ENCODE results near the gene CCDC194. TPM values are rescaled to one million over a fixed set of nuclear protein-coding genes. Genes with fewer than 3 reads are reported as not detected.

The CCDC194 gene
- total RNA-seq, 1 experiment from 2014 or later, result 4.1 TPM

- no peaks in the 10 kb centered on the region for H3K27me3 ChIP-seq (ENCODE audit: low read length)
- no peak overlapping the region for H2AFZ ChIP-seq (ENCODE audit: low read length)
- H3K36me3 ChIP-seq (ENCODE audit: insufficient read depth, low read length), result peaks cover 18% of the 10 kb centered on the region; the same call in 1 of the 2 replicates
- peak overlapping the region; percentile 48; the same call in 1 of the 2 replicates for H3K27ac ChIP-seq (ENCODE audit: low read length)
- no peaks in the 10 kb centered on the region for H3K9me3 ChIP-seq (ENCODE audit: low read length)
- H3K79me2 ChIP-seq (ENCODE audit: low read length), result peaks cover 26% of the 10 kb centered on the region
- peaks cover 33% of the 10 kb centered on the region for H3K4me1 ChIP-seq (ENCODE audit: low read length)
- H3K9ac ChIP-seq (ENCODE audit: low read length), result no peak overlapping the region
- no peak overlapping the region for H3K4me3 ChIP-seq (ENCODE audit: low read length)
- no peaks in the 10 kb centered on the region for H3K9me2 ChIP-seq (replicated peaks; ENCODE audit: insufficient read depth, low read length)
- H3K4me2 ChIP-seq (ENCODE audit: low read depth, low read length, poor library complexity, severe bottlenecking), result no peak overlapping the region
- no peak for DNase-seq
- no peaks in the 10 kb centered on the region for H4K20me1 ChIP-seq (ENCODE audit: insufficient read depth, low read depth, low read length)
Measured at GRCh38 chr19:17411801-17412200, 17.8 kb upstream of the CCDC194 start.

DNA sequence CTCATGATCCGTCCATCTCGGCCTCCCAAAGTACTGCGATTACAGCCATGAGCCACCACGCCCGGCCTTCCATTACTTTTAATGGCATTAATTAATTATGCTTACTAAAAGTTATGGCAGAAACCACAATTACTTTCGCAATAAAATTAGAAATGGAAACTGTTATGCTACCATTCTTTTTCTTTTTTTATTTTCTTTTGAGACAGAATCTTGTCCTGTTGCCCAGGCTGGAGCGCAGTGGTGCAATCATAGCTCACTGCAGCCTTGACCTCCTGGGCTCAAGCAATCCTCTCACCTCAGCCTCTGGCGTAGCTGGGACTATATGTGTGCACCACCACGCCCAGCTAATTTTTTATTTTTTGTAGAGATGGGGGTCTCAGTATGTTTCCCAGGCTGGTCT is 16.0 kb upstream of the CCDC194 start:
- no peaks in the 10 kb centered on the region for H3K9me3 ChIP-seq (ENCODE audit: low read length)
- no peak overlapping the region for H2AFZ ChIP-seq (ENCODE audit: low read length)
- no peak overlapping the region for H3K27ac ChIP-seq (ENCODE audit: low read length)
- peaks cover 18% of the 10 kb centered on the region; the same call in 1 of the 2 replicates for H3K36me3 ChIP-seq (ENCODE audit: insufficient read depth, low read length)
- H3K4me3 ChIP-seq (ENCODE audit: low read length), result no peak overlapping the region
- no peaks in the 10 kb centered on the region for H3K9me2 ChIP-seq (replicated peaks; ENCODE audit: insufficient read depth, low read length)
- DNase-seq, result no peak
- H3K27me3 ChIP-seq (ENCODE audit: low read length), result no peaks in the 10 kb centered on the region
- no peak overlapping the region for H3K4me2 ChIP-seq (ENCODE audit: low read depth, low read length, poor library complexity, severe bottlenecking)
- H3K79me2 ChIP-seq (ENCODE audit: low read length), result peaks cover 41% of the 10 kb centered on the region
- no peak overlapping the region for H3K9ac ChIP-seq (ENCODE audit: low read length)
- H4K20me1 ChIP-seq (ENCODE audit: insufficient read depth, low read depth, low read length), result no peaks in the 10 kb centered on the region
- H3K4me1 ChIP-seq (ENCODE audit: low read length), result peaks cover 50% of the 10 kb centered on the region

- peaks cover 44% of the 10 kb centered on the region for H3K4me1 ChIP-seq (ENCODE audit: low read length)
- no peak overlapping the region for H2AFZ ChIP-seq (ENCODE audit: low read length)
- DNase-seq, result peak; percentile 92
- peak overlapping the region; percentile 79 for H3K4me3 ChIP-seq (ENCODE audit: low read length)
- no peaks in the 10 kb centered on the region for H3K9me3 ChIP-seq (ENCODE audit: low read length)
- peaks cover 59% of the 10 kb centered on the region for H3K79me2 ChIP-seq (ENCODE audit: low read length)
- H3K9me2 ChIP-seq (replicated peaks; ENCODE audit: insufficient read depth, low read length), result no peaks in the 10 kb centered on the region
- H3K4me2 ChIP-seq (ENCODE audit: low read depth, low read length, poor library complexity, severe bottlenecking), result peak overlapping the region; percentile 89
- H3K27me3 ChIP-seq (ENCODE audit: low read length), result no peaks in the 10 kb centered on the region
- H3K27ac ChIP-seq (ENCODE audit: low read length), result peak overlapping the region; percentile 96
- H3K36me3 ChIP-seq (ENCODE audit: insufficient read depth, low read length), result peaks cover 15% of the 10 kb centered on the region; the same call in 1 of the 2 replicates
- H3K9ac ChIP-seq (ENCODE audit: low read length), result peak overlapping the region; percentile 91
- H4K20me1 ChIP-seq (ENCODE audit: insufficient read depth, low read depth, low read length), result peaks cover 3% of the 10 kb centered on the region; the same call in 1 of the 2 replicates
Measured at GRCh38 chr19:17406887-17407196, 12.8 kb upstream of the CCDC194 start.

DNA sequence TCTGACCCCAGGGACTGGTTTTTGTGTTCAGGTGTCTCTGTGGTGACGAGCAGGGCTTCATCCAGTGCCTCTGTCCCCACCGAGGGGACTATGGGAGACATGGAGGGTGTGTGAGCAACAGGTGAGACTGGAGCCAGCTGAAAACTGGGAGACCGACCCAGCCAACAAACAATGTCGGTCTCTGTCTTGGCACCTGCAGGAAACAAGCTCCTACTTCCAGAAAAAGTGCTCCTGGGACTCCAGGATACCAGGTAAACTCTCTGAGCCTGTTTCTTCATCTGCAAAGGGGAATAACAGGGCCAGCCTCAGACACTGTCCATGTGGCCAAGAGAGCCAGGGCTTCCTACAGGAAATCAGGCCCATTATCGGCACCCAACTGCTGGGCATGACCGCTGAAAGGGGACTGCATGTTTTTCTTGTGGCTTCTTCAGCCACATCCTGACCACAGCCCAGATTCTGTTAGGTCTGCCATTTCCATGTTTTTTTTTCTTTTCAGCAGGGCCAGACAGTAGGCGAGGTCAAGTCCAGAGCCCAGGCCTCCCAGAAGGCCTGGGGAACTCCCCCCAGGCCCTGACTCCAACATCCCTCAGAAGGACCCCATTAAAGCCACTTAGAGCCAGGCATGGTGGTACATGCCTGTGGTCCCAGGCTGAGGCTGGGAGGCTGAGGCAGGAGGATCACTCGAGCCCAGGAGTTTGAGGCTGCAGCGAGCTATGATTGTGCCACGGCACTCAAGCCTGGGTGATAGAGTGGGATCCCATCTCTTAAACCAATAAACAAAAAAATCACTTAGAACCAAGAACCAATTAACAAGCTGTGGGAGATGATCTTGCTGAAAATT is 12.3 kb upstream of the CCDC194 start:
- Histone ChIP-seq H3K9me2 (replicated peaks; ENCODE audit: insufficient read depth, low read length) (no peaks in the 10 kb centered on the region), H4K20me1 (ENCODE audit: insufficient read depth, low read depth, low read length) (peaks cover 3% of the 10 kb centered on the region; the same call in 1 of the 2 replicates), H3K9ac (ENCODE audit: low read length) (peak overlapping the region; percentile 91), H3K27ac (ENCODE audit: low read length) (peak overlapping the region; percentile 96), H3K4me2 (ENCODE audit: low read depth, low read length, poor library complexity, severe bottlenecking) (peak overlapping the region; percentile 89), H3K4me1 (ENCODE audit: low read length) (peaks cover 39% of the 10 kb centered on the region), H3K79me2 (ENCODE audit: low read length) (peaks cover 54% of the 10 kb centered on the region), H2AFZ (ENCODE audit: low read length) (no peak overlapping the region), H3K9me3 (ENCODE audit: low read length) (no peaks in the 10 kb centered on the region), H3K27me3 (ENCODE audit: low read length) (no peaks in the 10 kb centered on the region), H3K4me3 (ENCODE audit: low read length) (peak overlapping the region; percentile 79), H3K36me3 (ENCODE audit: insufficient read depth, low read length) (peaks cover 14% of the 10 kb centered on the region)
- no peak for DNase-seq

- no peaks in the 10 kb centered on the region for H3K9me3 ChIP-seq (ENCODE audit: low read length)
- peaks cover 3% of the 10 kb centered on the region; the same call in 1 of the 2 replicates for H4K20me1 ChIP-seq (ENCODE audit: insufficient read depth, low read depth, low read length)
- no peaks in the 10 kb centered on the region for H3K27me3 ChIP-seq (ENCODE audit: low read length)
- H3K27ac ChIP-seq (ENCODE audit: low read length), result peak within 1 kb of the TSS; percentile 96
- 0 out of 2 replicates have a peak within 1 kb of the TSS, but pooled peaks have one; percentile 23 for H2AFZ ChIP-seq (ENCODE audit: low read length)
- peak; percentile 96 for DNase-seq
- H3K4me2 ChIP-seq (ENCODE audit: low read depth, low read length, poor library complexity, severe bottlenecking), result peak within 1 kb of the TSS; percentile 89
- H3K4me3 ChIP-seq (ENCODE audit: low read length), result peak within 1 kb of the TSS; percentile 79
- H3K9me2 ChIP-seq (replicated peaks; ENCODE audit: insufficient read depth, low read length), result no peaks in the 10 kb centered on the region
- H3K9ac ChIP-seq (ENCODE audit: low read length), result peak within 1 kb of the TSS; percentile 91
- H3K79me2 ChIP-seq (ENCODE audit: low read length), result peaks cover 52% of the 10 kb centered on the region
- peaks cover 12% of the 10 kb centered on the region for H3K36me3 ChIP-seq (ENCODE audit: insufficient read depth, low read length)
- H3K4me1 ChIP-seq (ENCODE audit: low read length), result peaks cover 37% of the 10 kb centered on the region
Measured at GRCh38 chr19:17405250-17406045, 11.5 kb upstream of the CCDC194 start, which contains the start of gene BST2. Gene BST2, minus strand, starts transcription at chr19:17405630. Its CDS starts 55 bp downstream, at chr19:17405575.

DNA sequence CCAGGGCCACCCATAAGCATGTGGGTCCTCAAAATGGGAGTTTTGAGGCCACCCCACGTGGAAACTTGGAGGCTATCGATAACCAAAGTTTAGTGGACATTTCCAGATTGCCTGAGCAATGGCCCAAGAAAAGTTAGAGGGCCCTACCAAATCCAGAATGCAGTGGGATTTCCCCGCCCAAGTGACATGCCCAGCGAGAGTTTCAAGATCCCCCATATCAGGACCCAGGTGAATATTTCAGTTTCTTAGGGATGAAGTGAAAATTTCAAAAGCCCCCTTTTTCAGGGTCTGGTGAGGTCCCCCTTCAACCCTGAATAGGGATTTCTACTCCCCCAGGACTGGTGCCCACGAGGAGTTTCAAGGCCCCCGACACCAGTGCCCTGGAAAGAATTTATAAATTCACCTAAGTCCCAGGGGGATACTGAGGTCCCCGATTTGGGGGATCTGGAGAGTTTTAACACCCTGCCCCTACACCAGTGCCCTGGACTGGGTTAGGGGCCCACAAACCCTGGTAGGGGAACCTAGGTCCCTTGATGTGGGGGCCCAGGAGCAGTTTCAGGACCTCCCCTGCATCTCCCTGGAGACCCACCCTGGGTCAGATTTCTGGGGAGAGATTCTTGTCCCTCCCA is 10.7 kb upstream of the CCDC194 start:
- peaks cover 47% of the 10 kb centered on the region for H3K79me2 ChIP-seq (ENCODE audit: low read length)
- H3K4me1 ChIP-seq (ENCODE audit: low read length), result peaks cover 37% of the 10 kb centered on the region
- peaks cover 3% of the 10 kb centered on the region; the same call in 1 of the 2 replicates for H4K20me1 ChIP-seq (ENCODE audit: insufficient read depth, low read depth, low read length)
- DNase-seq, result peak; percentile 63
- H3K9ac ChIP-seq (ENCODE audit: low read length), result peak overlapping the region; percentile 91
- no peaks in the 10 kb centered on the region for H3K9me2 ChIP-seq (replicated peaks; ENCODE audit: insufficient read depth, low read length)
- no peak overlapping the region for H2AFZ ChIP-seq (ENCODE audit: low read length)
- peaks cover 9% of the 10 kb centered on the region for H3K36me3 ChIP-seq (ENCODE audit: insufficient read depth, low read length)
- peak overlapping the region; percentile 89 for H3K4me2 ChIP-seq (ENCODE audit: low read depth, low read length, poor library complexity, severe bottlenecking)
- H3K9me3 ChIP-seq (ENCODE audit: low read length), result no peaks in the 10 kb centered on the region
- H3K27me3 ChIP-seq (ENCODE audit: low read length), result no peaks in the 10 kb centered on the region
- H3K4me3 ChIP-seq (ENCODE audit: low read length), result peak overlapping the region; percentile 79
- H3K27ac ChIP-seq (ENCODE audit: low read length), result peak overlapping the region; percentile 96

DNA sequence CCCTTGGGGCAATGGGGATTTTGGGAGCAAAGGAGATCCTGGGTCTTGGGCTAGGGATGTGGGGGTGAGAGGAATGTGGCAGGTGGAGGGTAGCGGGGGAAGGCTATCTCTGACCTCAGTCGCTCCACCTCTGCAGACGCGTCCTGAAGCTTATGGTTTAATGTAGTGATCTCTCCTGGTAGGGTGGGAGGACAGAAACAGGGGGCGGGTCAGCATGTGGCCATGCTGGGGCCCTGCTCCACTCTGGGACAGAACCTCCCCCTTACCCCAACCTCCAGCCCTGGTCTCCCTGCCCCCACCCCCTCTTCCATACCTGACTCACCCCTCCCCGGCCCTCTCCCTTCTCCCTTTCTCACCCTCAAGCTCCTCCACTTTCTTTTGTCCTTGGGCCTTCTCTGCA is 10.0 kb upstream of the CCDC194 start:
- Histone ChIP-seq H3K4me2 (ENCODE audit: low read depth, low read length, poor library complexity, severe bottlenecking) (peak overlapping the region; percentile 89), H2AFZ (ENCODE audit: low read length) (no peak overlapping the region), H3K79me2 (ENCODE audit: low read length) (peaks cover 44% of the 10 kb centered on the region), H3K9ac (ENCODE audit: low read length) (peak overlapping the region; percentile 91), H3K36me3 (ENCODE audit: insufficient read depth, low read length) (peaks cover 7% of the 10 kb centered on the region), H3K4me1 (ENCODE audit: low read length) (peaks cover 37% of the 10 kb centered on the region), H3K9me2 (replicated peaks; ENCODE audit: insufficient read depth, low read length) (no peaks in the 10 kb centered on the region), H3K27ac (ENCODE audit: low read length) (peak overlapping the region; percentile 96), H4K20me1 (ENCODE audit: insufficient read depth, low read depth, low read length) (peaks cover 3% of the 10 kb centered on the region; the same call in 1 of the 2 replicates), H3K4me3 (ENCODE audit: low read length) (peak overlapping the region; percentile 79), H3K27me3 (ENCODE audit: low read length) (no peaks in the 10 kb centered on the region), H3K9me3 (ENCODE audit: low read length) (no peaks in the 10 kb centered on the region)
- DNase-seq, result no peak

Data from Karpas-422 (cell line).